H9 (cell line): ENCODE data around the gene WHRN. TPM values are rescaled to one million over a fixed set of nuclear protein-coding genes. Genes with fewer than 3 reads are reported as not detected.

Experiments used
- DNase-seq: peaks from one replicate; pipeline ENCODE4 v3.0.0-alpha.2; 2017
- H2AFZ ChIP-seq: one replicate; pipeline ENCODE4 v1.6.1; 2013; ENCODE audit warnings: mild to moderate bottlenecking, low read length, control low read depth, moderate library complexity
- H2AK5ac ChIP-seq: 2 replicates; pipeline ENCODE4 v1.6.1; 2013; ENCODE audit warnings: low read length, control low read depth, mixed read lengths; ENCODE audit not compliant: insufficient read length
- H2BK120ac ChIP-seq: one replicate; pipeline ENCODE4 v1.6.1; 2013; ENCODE audit warnings: low read depth, mild to moderate bottlenecking, low read length, control low read depth, inconsistent platforms; ENCODE audit not compliant: poor library complexity, severe bottlenecking
- H2BK12ac ChIP-seq: 2 replicates; pipeline ENCODE4 v1.6.1; 2013; ENCODE audit warnings: low read length, control low read depth, mixed read lengths, low read depth; ENCODE audit not compliant: insufficient read length
- H2BK15ac ChIP-seq: 2 replicates; pipeline ENCODE4 v1.6.1; 2013; ENCODE audit warnings: low read depth, low read length, control low read depth
- H2BK20ac ChIP-seq: one replicate; pipeline ENCODE4 v1.6.1; 2013; ENCODE audit warnings: low read depth, mild to moderate bottlenecking, low read length, control low read depth, inconsistent platforms; ENCODE audit not compliant: poor library complexity, severe bottlenecking
- H2BK5ac ChIP-seq: 2 replicates; pipeline ENCODE4 v1.6.1; 2013; ENCODE audit warnings: low read length, control low read depth, mixed read lengths; ENCODE audit not compliant: insufficient read length
- H3K14ac ChIP-seq: 2 replicates; pipeline ENCODE4 v1.6.1; 2013; ENCODE audit warnings: low read length, control low read depth; ENCODE audit not compliant: insufficient read depth
- H3K18ac ChIP-seq: 2 replicates; pipeline ENCODE4 v1.6.1; 2013; ENCODE audit warnings: low read depth, mild to moderate bottlenecking, mixed read lengths, low read length, control low read depth; ENCODE audit not compliant: insufficient read length
- H3K23ac ChIP-seq: 2 replicates; pipeline ENCODE4 v1.6.1; 2013; ENCODE audit warnings: low read length, control low read depth, mixed read lengths, low read depth; ENCODE audit not compliant: insufficient read length
- H3K23me2 ChIP-seq: 2 replicates; pipeline ENCODE4 v1.6.1; 2013; ENCODE audit warnings: low read depth, mild to moderate bottlenecking, mixed read lengths, low read length, control low read depth; ENCODE audit not compliant: insufficient read length, poor library complexity, severe bottlenecking
- H3K27ac ChIP-seq: 2 replicates; pipeline ENCODE4 v1.5.1; 2013; ENCODE audit warnings: low read length, control low read depth, mixed read lengths, low read depth; ENCODE audit not compliant: insufficient read length
- H3K27me3 ChIP-seq: 2 replicates; pipeline ENCODE4 v1.6.1; 2013; ENCODE audit warnings: low read length, control low read depth, inconsistent platforms; ENCODE audit not compliant: insufficient read depth
- H3K4ac ChIP-seq: 2 replicates; pipeline ENCODE4 v1.6.1; 2013; ENCODE audit warnings: low read depth, mild to moderate bottlenecking, control low read depth, inconsistent platforms, low read length, moderate library complexity
- H3K4me1 ChIP-seq: 2 replicates; pipeline ENCODE4 v1.6.1; 2013; ENCODE audit warnings: low read length, control low read depth, inconsistent platforms; ENCODE audit not compliant: insufficient read depth
- H3K4me2 ChIP-seq: 2 replicates; pipeline ENCODE4 v1.6.1; 2013; ENCODE audit warnings: low read length, control low read depth, mixed read lengths; ENCODE audit not compliant: insufficient read length, insufficient read depth
- H3K56ac ChIP-seq: 2 replicates; pipeline ENCODE4 v1.6.1; 2013; ENCODE audit warnings: low read depth, mild to moderate bottlenecking, mixed read lengths, low read length, control low read depth; ENCODE audit not compliant: insufficient read length
- H3K79me1 ChIP-seq: 2 replicates; pipeline ENCODE4 v1.6.1; 2013; ENCODE audit warnings: low read depth, mild to moderate bottlenecking, moderate library complexity, low read length, control low read depth, inconsistent platforms; ENCODE audit not compliant: insufficient read depth, poor library complexity, severe bottlenecking
- H3K79me2 ChIP-seq: 2 replicates; pipeline ENCODE4 v1.6.1; 2013; ENCODE audit warnings: low read length, control low read depth, inconsistent platforms; ENCODE audit not compliant: insufficient read depth
- H3K9ac ChIP-seq: 2 replicates; pipeline ENCODE4 v1.6.1; 2013; ENCODE audit warnings: low read length, control low read depth, mixed read lengths; ENCODE audit not compliant: insufficient read length; ENCODE audit errors: extremely low read depth
- H3K9me3 ChIP-seq: one replicate; pipeline ENCODE4 v1.6.1; 2013; ENCODE audit warnings: low read depth, low read length, inconsistent platforms; ENCODE audit not compliant: control insufficient read depth
- H3T11ph ChIP-seq: one replicate; pipeline ENCODE4 v1.6.1; 2013; ENCODE audit warnings: mild to moderate bottlenecking, low read length, control low read depth, inconsistent platforms
- H4K20me1 ChIP-seq: one replicate; pipeline ENCODE4 v1.6.1; 2013; ENCODE audit not compliant: control insufficient read depth, insufficient read length, insufficient read depth
- H4K5ac ChIP-seq: 2 replicates; pipeline ENCODE4 v1.6.1; 2013; ENCODE audit warnings: low read depth, mild to moderate bottlenecking, mixed read lengths, low read length, control low read depth; ENCODE audit not compliant: insufficient read length
- H4K8ac ChIP-seq: replicated peaks from 2 replicates; pipeline ENCODE4 v1.6.1; 2013; ENCODE audit warnings: low read length, control low read depth, mixed read lengths, low read depth; ENCODE audit not compliant: insufficient read length
- H4K91ac ChIP-seq: 2 replicates; pipeline ENCODE4 v1.6.1; 2013; ENCODE audit warnings: low read depth, mild to moderate bottlenecking, moderate library complexity, mixed read lengths, low read length, control low read depth; ENCODE audit not compliant: insufficient read length
- H3K27ac Mint-ChIP-seq, 3 experiments: 2 replicates in 2 of 3; 3 replicates in 1 of 3; pipeline ENCODE4 v1.8.0; 2020 to 2021; ENCODE audit warnings: mixed read lengths in 3 of 3, mild to moderate bottlenecking in 1 of 3, moderate library complexity in 1 of 3
- H3K27me3 Mint-ChIP-seq: 2 replicates; pipeline ENCODE4 v1.8.0; 2021; ENCODE audit warnings: low read depth, mild to moderate bottlenecking, moderate library complexity, mixed read lengths
- H3K36me3 Mint-ChIP-seq, 3 experiments: 2 replicates in 2 of 3; 3 replicates in 1 of 3; pipeline ENCODE4 v1.8.0; 2020 to 2021; ENCODE audit warnings: low read depth in 3 of 3, mixed read lengths in 3 of 3; ENCODE audit not compliant: insufficient read depth in 1 of 3
- H3K4me1 Mint-ChIP-seq, 2 experiments: 2 replicates each; pipeline ENCODE4 v1.8.0; 2020; ENCODE audit warnings: mixed read lengths in 2 of 2
- H3K4me3 Mint-ChIP-seq, 2 experiments: 2 replicates in 1 of 2; 3 replicates in 1 of 2; pipeline ENCODE4 v1.8.0; 2020 to 2021; ENCODE audit warnings: mild to moderate bottlenecking in 2 of 2, mixed read lengths in 2 of 2, moderate library complexity in 1 of 2
- H3K9me3 Mint-ChIP-seq, 2 experiments: 2 replicates in 1 of 2; 3 replicates in 1 of 2; pipeline ENCODE4 v1.8.0; 2020; ENCODE audit warnings: mild to moderate bottlenecking in 2 of 2, mixed read lengths in 2 of 2, moderate library complexity in 1 of 2
- WGBS: extraction: QIAGEN DNeasy Blood & Tissue Kit; methylation state at CpG from one replicate; pipeline ENCODE4 v1.1.7; 2013; ENCODE audit warnings: missing lambda C conversion rate, low lambda C conversion rate, mixed read lengths; ENCODE audit not compliant: insufficient read length; ENCODE audit errors: extremely low coverage; 5-methylcytosine and 5-hydroxymethylcytosine counted together
- total RNA-seq: library from RNA; stranded (reverse); gene quantifications from 2 replicates; pipeline ENCODE4 v1.2.1, GENCODE V29; 2021
- TF ChIP-seq, protein P1 (sequence below): fragments of 200-600 bp; sonication (generic); conservative IDR thresholded peaks from 3 replicates; pipeline ENCODE4 v1.8.0; 2021; ENCODE audit warnings: antibody characterized with exemption, mild to moderate bottlenecking

The WHRN gene
- total RNA-seq, 1 experiment from 2014 or later: 2.2 TPM

DNA sequence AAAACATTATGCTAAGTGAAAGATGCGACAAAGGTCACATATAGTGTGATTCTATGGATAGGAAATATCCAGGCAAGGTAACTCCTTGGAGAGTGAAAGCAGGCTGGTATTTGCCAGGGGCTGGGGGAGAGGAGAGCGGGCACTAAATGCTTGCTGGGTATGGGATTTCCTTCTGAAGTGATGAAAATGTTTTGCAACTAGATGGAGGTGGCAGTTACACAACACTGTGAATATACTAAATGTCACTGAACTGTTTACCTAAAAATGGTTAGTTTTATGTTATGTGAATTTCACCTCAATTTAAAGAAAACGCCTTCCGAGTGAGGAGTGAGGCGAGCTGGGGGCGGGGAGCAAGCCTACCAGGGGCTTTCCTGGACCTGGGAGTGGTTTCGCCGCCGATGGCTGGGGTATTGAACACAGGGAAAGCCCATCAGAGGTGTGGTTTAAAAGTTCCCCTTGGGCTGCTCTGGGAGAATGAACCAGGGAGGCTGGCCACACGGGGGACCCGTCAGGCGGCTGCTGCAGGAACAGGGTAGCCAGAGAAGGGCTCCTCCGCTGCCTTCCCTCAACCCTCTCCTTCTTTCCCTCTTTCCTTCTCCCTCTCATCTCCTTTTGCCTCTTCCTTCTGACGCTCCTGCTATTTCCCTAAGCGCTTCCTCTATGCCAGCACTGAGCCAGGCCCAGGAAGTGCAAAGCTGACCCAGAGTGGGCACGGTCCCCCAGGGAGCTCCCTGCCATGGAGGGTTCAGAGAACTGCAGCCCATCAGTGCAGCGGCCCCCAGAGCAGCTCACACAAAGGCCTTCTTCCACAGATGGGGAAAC, 122.4 kb downstream of the WHRN start:
- Histone ChIP-seq H4K8ac (no peak overlapping the region), H2BK12ac (peak overlapping the region; percentile 63), H3K18ac (peak overlapping the region; percentile 5), H4K91ac (no peak overlapping the region), H2BK120ac (no peak overlapping the region), H2AK5ac (no peak overlapping the region), H3K9me3 (no peaks in the 10 kb centered on the region), H3K4me1 (peaks cover 4% of the 10 kb centered on the region; the same call in 1 of the 2 replicates), H4K20me1 (no peaks in the 10 kb centered on the region), H3K79me1 (no peaks in the 10 kb centered on the region), H4K5ac (no peak overlapping the region), H3K23ac (no peak overlapping the region), H2BK5ac (no peak overlapping the region), H2AFZ (no peak overlapping the region), H3K27me3 (no peaks in the 10 kb centered on the region), H3K4me2 (no peak overlapping the region), H3T11ph (no peak overlapping the region), H3K27ac (no peak overlapping the region), H3K4ac (no peak overlapping the region), H3K56ac (no peak overlapping the region), H3K79me2 (no peaks in the 10 kb centered on the region; the same call in 1 of the 2 replicates), H3K9ac (no peak overlapping the region), H3K14ac (no peak overlapping the region), H2BK15ac (no peak overlapping the region), H2BK20ac (no peak overlapping the region), H3K23me2 (no peaks in the 10 kb centered on the region)
- DNase-seq: peak; percentile 68
- peaks cover 7 to 15% (median 14%) of the 10 kb centered on the region in 3 experiments; a peak in 6 of 7 replicates for H3K36me3 Mint-ChIP-seq
- no peaks in the 10 kb centered on the region for H3K9me3 Mint-ChIP-seq
- peaks cover 56 to 73% of the 10 kb centered on the region in 2 experiments for H3K4me1 Mint-ChIP-seq
- H3K27ac Mint-ChIP-seq: peak overlapping the region; percentile 17 to 88 (median 80); a peak in 3 of 7 replicates
- no CpG with 5 or more reads among the region's 17 CpGs for whole genome bisulfite sequencing
- peak overlapping the region in 1 of 2 experiments; percentile 47; a peak in 3 of 5 replicates for H3K4me3 Mint-ChIP-seq
- TF ChIP-seq, protein P1, sequence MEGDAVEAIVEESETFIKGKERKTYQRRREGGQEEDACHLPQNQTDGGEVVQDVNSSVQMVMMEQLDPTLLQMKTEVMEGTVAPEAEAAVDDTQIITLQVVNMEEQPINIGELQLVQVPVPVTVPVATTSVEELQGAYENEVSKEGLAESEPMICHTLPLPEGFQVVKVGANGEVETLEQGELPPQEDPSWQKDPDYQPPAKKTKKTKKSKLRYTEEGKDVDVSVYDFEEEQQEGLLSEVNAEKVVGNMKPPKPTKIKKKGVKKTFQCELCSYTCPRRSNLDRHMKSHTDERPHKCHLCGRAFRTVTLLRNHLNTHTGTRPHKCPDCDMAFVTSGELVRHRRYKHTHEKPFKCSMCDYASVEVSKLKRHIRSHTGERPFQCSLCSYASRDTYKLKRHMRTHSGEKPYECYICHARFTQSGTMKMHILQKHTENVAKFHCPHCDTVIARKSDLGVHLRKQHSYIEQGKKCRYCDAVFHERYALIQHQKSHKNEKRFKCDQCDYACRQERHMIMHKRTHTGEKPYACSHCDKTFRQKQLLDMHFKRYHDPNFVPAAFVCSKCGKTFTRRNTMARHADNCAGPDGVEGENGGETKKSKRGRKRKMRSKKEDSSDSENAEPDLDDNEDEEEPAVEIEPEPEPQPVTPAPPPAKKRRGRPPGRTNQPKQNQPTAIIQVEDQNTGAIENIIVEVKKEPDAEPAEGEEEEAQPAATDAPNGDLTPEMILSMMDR: peak; percentile 40; the same call in 2 of the 3 replicates
- H3K27me3 Mint-ChIP-seq: no peaks in the 10 kb centered on the region
